ENCODE results near the gene JMJD6.

The JMJD6 gene

DNA sequence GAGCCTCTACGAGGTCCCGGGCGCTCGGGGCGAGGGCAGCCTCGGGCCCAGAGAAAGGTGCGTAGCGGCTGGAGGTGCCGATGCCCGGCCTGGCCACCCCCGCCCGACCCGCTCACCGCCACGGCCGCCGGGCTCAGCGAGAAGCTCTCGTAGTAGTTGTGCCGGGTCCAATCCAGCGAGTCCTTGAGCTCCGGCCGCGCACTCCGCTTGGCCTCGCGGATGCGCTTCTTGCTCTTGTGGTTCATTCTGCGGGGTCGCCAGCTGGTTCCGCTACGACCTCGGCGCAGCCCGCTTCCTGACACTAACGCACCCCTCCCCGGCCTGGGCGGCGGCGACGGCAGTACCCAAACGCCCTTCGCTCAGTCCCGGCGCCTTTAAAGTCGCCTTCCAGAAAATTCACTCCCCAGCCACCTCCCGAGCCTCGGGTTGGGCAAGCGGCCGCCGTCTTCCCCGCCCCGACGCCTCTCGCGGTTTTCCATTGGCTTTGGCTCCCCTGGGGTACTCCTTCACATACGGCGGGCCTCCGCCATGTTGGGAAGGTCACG, at the start of gene JMJD6:
Gene JMJD6 (minus strand): TSS at position 376 of the 545 bp plus-strand sequence. CDS start 131 bp downstream, at position 245.
- H3K27ac ChIP-seq (ENCODE audit: poor library complexity, severe bottlenecking), result peak within 1 kb of the TSS; percentile 87
- H3K4me3 ChIP-seq (ENCODE audit: severe bottlenecking), result peak within 1 kb of the TSS; percentile 83
- peaks cover 6% of the 10 kb centered on the region for H3K4me1 ChIP-seq (ENCODE audit: insufficient read depth, poor library complexity, severe bottlenecking)
- no peak for TF ChIP-seq CTCF (IDR thresholded peaks at IDR 0.05; ENCODE audit: poor library complexity, severe bottlenecking)
- ATAC-seq (ENCODE audit: low read depth) (peak; percentile 91), DNase-seq (ENCODE audit: low spot score) (peak; percentile 97)
- H3K36me3 ChIP-seq (ENCODE audit: low read depth), result peaks cover 58% of the 10 kb centered on the region
- H3K27me3 ChIP-seq (ENCODE audit: insufficient read depth, poor library complexity, severe bottlenecking), result no peaks in the 10 kb centered on the region
- H3K9me3 ChIP-seq (ENCODE audit: severe bottlenecking), result no peaks in the 10 kb centered on the region

DNA sequence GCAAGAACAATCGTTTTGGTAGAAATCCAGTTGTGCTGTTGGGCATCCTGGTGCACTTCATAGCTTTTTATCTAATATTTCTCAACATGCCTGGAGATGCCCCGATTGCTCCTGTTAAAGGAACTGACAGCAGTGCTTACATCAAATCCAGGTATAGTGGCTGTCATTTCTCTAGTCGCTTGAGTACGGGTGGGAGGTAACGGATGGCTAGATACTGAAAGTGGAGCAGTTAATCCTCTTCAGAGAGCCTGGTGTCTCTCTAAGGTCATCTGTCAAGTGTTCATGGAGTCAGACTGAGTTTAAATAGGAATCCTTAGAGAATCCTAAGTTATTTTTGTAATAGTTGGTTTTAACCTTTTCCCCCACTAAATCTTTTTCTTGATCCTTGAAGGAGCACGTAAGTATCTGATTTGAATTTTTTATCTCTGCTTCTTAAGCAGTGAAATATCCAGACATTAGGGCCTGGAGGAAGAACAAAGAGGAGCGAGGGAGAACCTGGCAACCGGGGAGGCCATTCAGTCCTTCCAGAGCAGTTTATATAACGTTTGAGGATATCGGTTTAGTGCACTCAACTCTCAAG, 48.7 kb upstream of the JMJD6 start:
- Histone ChIP-seq H3K4me3 (ENCODE audit: severe bottlenecking) (no peak overlapping the region), H3K27ac (ENCODE audit: poor library complexity, severe bottlenecking) (no peak overlapping the region), H3K4me1 (ENCODE audit: insufficient read depth, poor library complexity, severe bottlenecking) (peaks cover 9% of the 10 kb centered on the region), H3K36me3 (ENCODE audit: low read depth) (peaks cover 42% of the 10 kb centered on the region), H3K9me3 (ENCODE audit: severe bottlenecking) (no peaks in the 10 kb centered on the region), H3K27me3 (ENCODE audit: insufficient read depth, poor library complexity, severe bottlenecking) (no peaks in the 10 kb centered on the region)
- ATAC-seq (ENCODE audit: low read depth) (no peak), DNase-seq (ENCODE audit: low spot score) (no peak)
- no peak for TF ChIP-seq CTCF (IDR thresholded peaks at IDR 0.05; ENCODE audit: poor library complexity, severe bottlenecking)

DNA sequence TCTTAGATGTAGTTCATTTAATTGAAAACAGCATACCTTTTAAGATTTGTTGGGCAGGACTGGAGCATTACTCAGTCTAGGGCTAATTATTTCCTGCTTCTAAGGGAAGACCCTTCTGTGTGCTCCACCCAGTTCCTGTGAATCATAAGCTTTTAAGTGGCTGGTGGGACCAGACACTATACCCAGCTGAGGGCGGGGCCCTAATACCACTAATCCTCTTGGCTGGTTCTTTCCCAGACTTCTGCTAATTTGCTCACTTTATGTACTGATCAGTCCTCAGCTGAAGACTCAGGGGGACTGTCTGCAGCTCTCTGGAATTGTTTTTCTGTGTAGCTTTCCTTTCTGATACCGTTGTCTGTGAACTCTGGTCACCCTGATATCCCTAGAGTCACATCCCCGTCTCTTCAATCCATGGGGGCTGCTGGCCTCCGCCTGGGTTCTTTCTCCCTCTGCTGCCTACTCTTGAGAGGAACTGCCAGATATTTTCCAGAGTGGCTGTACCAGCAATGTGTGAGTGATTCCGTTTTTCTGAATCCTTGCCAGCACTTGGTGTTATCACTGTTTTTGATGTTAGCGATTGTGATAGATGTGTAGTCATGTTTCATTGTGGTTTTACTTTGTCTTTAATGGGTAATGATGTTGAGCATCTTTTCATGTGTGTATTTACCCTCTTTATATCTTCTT, 46.6 kb upstream of the JMJD6 start:
- TF ChIP-seq CTCF (IDR thresholded peaks at IDR 0.05; ENCODE audit: poor library complexity, severe bottlenecking), result no peak
- ATAC-seq (ENCODE audit: low read depth) (peak; percentile 100), DNase-seq (ENCODE audit: low spot score) (peak; percentile 71)
- peaks cover 43% of the 10 kb centered on the region for H3K36me3 ChIP-seq (ENCODE audit: low read depth)
- H3K27me3 ChIP-seq (ENCODE audit: insufficient read depth, poor library complexity, severe bottlenecking), result no peaks in the 10 kb centered on the region
- H3K27ac ChIP-seq (ENCODE audit: poor library complexity, severe bottlenecking), result peak overlapping the region; percentile 70
- no peak overlapping the region for H3K4me3 ChIP-seq (ENCODE audit: severe bottlenecking)
- H3K4me1 ChIP-seq (ENCODE audit: insufficient read depth, poor library complexity, severe bottlenecking), result peaks cover 9% of the 10 kb centered on the region
- no peaks in the 10 kb centered on the region for H3K9me3 ChIP-seq (ENCODE audit: severe bottlenecking)

DNA sequence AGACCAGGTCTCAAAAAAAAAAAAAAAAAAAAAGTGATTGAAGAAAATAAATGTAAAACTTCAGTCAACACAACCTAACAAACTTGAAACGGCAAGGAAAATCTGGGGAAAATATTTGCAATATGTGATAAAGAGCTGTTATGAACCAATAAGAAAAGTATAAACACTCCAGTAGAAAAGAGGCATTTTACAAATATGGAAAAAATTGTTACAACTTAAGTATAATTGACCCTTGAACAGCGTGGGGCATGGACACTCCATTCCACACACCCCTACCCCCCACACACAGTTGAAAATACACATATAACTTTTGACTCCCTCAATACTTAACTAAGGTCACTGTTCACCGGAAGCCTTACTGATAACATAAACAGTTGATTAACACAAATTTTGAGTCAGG, 32.2 kb upstream of the JMJD6 start:
- Histone ChIP-seq H3K36me3 (ENCODE audit: low read depth) (peaks cover 26% of the 10 kb centered on the region), H3K27ac (ENCODE audit: poor library complexity, severe bottlenecking) (no peak overlapping the region), H3K27me3 (ENCODE audit: insufficient read depth, poor library complexity, severe bottlenecking) (no peaks in the 10 kb centered on the region), H3K9me3 (ENCODE audit: severe bottlenecking) (no peaks in the 10 kb centered on the region), H3K4me1 (ENCODE audit: insufficient read depth, poor library complexity, severe bottlenecking) (no peaks in the 10 kb centered on the region), H3K4me3 (ENCODE audit: severe bottlenecking) (no peak overlapping the region)
- TF ChIP-seq CTCF (IDR thresholded peaks at IDR 0.05; ENCODE audit: poor library complexity, severe bottlenecking), result no peak
- DNase-seq (ENCODE audit: low spot score), result no peak
- no peak for ATAC-seq (ENCODE audit: low read depth)

DNA sequence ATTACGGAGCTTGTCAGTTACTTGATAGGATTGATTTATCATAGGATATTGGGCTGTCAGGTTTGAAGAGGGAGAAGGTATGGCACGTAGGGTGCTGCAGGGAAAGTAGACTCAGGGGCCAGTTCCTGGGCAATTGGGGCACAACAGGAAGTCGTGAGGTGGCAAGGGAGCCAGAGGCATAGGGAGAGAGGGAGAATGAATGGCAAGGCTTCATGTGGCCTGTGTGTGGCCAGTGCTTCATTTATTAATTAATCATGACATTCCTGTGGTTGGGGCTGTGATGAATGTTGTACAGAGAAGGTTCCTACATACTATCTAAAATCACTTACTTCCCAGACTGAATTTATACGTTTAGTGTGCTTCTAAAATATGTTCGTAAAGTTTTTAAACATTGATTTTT, 30.9 kb upstream of the JMJD6 start:
- no peak; the same call in 2 of the 3 replicates for ATAC-seq (ENCODE audit: low read depth)

More for the DNA sequence above, 30.9 kb upstream of the JMJD6 start:
- Histone ChIP-seq H3K4me1 (ENCODE audit: insufficient read depth, poor library complexity, severe bottlenecking) (peaks cover 4% of the 10 kb centered on the region), H3K36me3 (ENCODE audit: low read depth) (peaks cover 26% of the 10 kb centered on the region), H3K27ac (ENCODE audit: poor library complexity, severe bottlenecking) (no peak overlapping the region), H3K9me3 (ENCODE audit: severe bottlenecking) (no peaks in the 10 kb centered on the region), H3K4me3 (ENCODE audit: severe bottlenecking) (no peak overlapping the region), H3K27me3 (ENCODE audit: insufficient read depth, poor library complexity, severe bottlenecking) (no peaks in the 10 kb centered on the region)
- no peak for DNase-seq (ENCODE audit: low spot score)
- no peak for TF ChIP-seq CTCF (IDR thresholded peaks at IDR 0.05; ENCODE audit: poor library complexity, severe bottlenecking)

Measured in RWPE2 (cell line).